Activated CD8-positive, alpha-beta T cell treated with anti-CD3 and anti-CD28 coated beads for 36 hours (primary cell): ENCODE data around the gene KRT5. TPM values are rescaled to one million over a fixed set of nuclear protein-coding genes. Genes with fewer than 3 reads are reported as not detected.

ENCODE experiments used
- ATAC-seq: fragments of 200-7000 bp; cut with Tn5 transposase; one replicate; pipeline ENCODE4 v1.10.0; 2021; ENCODE audit warnings: mild to moderate bottlenecking, moderate library complexity
- CTCF ChIA-PET: fragments of 350-600 bp; sonication (Branson Sonifier 250); formaldehyde crosslinking; loops from one replicate; lab custom pipeline; 2021; ENCODE audit warnings: antibody characterized with exemption; lab: Charles Lee
- POLR2A ChIA-PET: fragments of 350-600 bp; sonication (Branson Sonifier 250); formaldehyde crosslinking; loops from one replicate; lab custom pipeline; 2021; ENCODE audit warnings: antibody characterized with exemption; lab: Charles Lee
- DNase-seq: peaks from one replicate; pipeline ENCODE4 v3.0.0-alpha.2; 2020
- H3K27ac Mint-ChIP-seq: one replicate; pipeline ENCODE4 v1.8.0; 2021; ENCODE audit warnings: mild to moderate bottlenecking, mixed read lengths
- H3K27me3 Mint-ChIP-seq: one replicate; pipeline ENCODE4 v1.8.0; 2021; ENCODE audit warnings: mixed read lengths
- H3K36me3 Mint-ChIP-seq: one replicate; pipeline ENCODE4 v1.8.0; 2021; ENCODE audit warnings: low read depth, mixed read lengths
- H3K4me1 Mint-ChIP-seq: one replicate; pipeline ENCODE4 v1.8.0; 2021; ENCODE audit warnings: low read depth, mixed read lengths
- H3K4me3 Mint-ChIP-seq: one replicate; pipeline ENCODE4 v1.8.0; 2021; ENCODE audit warnings: mild to moderate bottlenecking, moderate library complexity, mixed read lengths
- H3K9me3 Mint-ChIP-seq: one replicate; pipeline ENCODE4 v1.8.0; 2021; ENCODE audit warnings: mixed read lengths
- CTCF ChIP-seq: fragments of 200-600 bp; IDR thresholded peaks from one replicate; pipeline ENCODE4 v1.8.0; 2022; ENCODE audit warnings: antibody characterized with exemption, mild to moderate bottlenecking
- intact Hi-C: fragments of 100-400 bp; cut with micrococcal nuclease; formaldehyde crosslinking; loops from one replicate; pipeline ENCODE4 v1.10.0; 2022
- total RNA-seq, 2 experiments: library from RNA; stranded (reverse); gene quantifications; one replicate each; pipeline ENCODE4 v1.2.3, GENCODE V29; 2021

KRT5 gene
- total RNA-seq, 2 experiments from 2014 or later, result not detected

DNA sequence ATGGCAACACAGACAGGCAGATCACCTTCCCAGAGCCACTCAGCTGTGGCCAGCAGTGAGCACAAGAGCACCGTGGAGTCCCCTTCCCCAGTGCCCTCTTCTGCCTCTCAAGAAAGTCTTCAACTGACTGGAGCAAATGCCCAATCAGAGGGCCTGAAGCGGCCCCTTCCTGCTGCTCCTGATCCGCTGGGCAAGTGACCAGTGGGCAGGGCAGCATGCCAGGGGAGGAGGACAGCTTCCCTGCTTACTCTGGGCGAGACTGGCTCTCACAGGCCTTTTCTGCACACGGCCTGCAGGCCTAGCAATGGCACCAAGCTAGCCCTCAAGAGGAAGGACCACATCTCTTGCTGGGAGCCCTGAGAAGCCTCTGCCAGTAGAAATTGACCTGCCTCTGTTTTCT, 31.9 kb upstream of the KRT5 start:
- H3K9me3 Mint-ChIP-seq, result no peaks in the 10 kb centered on the region
- peaks cover 2% of the 10 kb centered on the region for H3K4me1 Mint-ChIP-seq
- intact Hi-C loops, result no loop called here
- TF ChIP-seq CTCF, result no peak
- ChIA-PET POLR2A (no interaction called here), CTCF (no interaction called here)
- H3K36me3 Mint-ChIP-seq, result no peaks in the 10 kb centered on the region
- ATAC-seq (no peak), DNase-seq (no peak)
- no peak overlapping the region for H3K27ac Mint-ChIP-seq
- no peak overlapping the region for H3K4me3 Mint-ChIP-seq
- H3K27me3 Mint-ChIP-seq, result peaks cover 3% of the 10 kb centered on the region

DNA sequence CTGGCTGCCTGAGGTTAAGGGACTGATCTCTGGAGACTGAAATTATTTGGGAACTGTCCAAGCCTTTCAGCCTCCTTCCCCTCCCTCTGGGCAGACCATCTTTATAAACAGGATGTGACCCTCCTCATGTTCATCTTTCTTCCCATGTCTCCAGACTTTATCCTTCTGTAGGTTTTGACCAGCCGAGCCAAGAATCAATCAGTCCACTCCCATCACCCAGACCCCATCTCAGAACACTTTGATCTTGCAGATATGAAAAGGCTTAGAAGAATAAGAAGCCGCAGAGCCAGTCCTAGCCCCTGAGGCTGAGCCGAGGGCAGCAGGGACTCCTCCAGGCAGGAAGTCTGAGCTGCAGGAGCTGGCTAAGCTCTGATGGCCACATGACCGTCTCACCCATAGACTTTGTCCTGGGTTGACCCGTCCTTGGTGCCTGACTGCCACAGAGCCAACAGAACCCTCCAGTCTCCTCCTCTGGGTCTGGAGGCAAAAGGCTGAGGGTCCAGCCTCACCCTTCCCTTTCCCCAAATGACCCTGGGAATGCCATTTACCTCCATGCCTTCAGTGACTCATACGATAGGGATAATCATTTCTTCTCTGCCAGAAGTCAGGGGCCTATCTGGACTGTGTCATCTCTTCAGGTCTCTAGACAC, 31.1 kb upstream of the KRT5 start:
- no peaks in the 10 kb centered on the region for H3K36me3 Mint-ChIP-seq
- no peak overlapping the region for H3K4me3 Mint-ChIP-seq
- TF ChIP-seq CTCF, result no peak
- DNase-seq (no peak), ATAC-seq (no peak)
- no peak overlapping the region for H3K27ac Mint-ChIP-seq
- POLR2A ChIA-PET, result no interaction called here
- CTCF ChIA-PET, result no interaction called here
- peaks cover 3% of the 10 kb centered on the region for H3K27me3 Mint-ChIP-seq
- H3K9me3 Mint-ChIP-seq, result no peaks in the 10 kb centered on the region
- H3K4me1 Mint-ChIP-seq, result peaks cover 2% of the 10 kb centered on the region
- intact Hi-C loops, result no loop called here

DNA sequence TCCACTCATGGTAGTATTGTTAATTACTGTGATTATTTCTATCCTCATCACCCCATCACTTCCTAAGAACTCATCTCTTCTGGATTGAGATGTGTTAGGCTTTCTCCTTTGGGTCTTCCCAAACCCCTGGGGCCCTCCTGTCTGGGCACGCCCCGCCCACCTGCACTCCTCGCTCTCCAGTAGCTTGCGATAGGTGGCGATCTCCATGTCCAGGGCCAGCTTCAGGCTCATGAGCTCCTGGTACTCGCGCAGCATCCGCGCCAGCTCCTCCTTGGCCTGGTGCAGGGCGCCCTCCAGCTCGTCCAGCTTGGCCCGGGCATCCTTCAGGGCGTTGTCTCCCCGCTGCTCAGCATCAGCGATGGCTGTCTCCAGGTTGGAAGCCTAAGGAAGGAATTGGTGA, 25.9 kb upstream of the KRT5 start:
- Mint-ChIP-seq H3K4me1 (peaks cover 4% of the 10 kb centered on the region), H3K27me3 (peaks cover under 1% of the 10 kb centered on the region), H3K4me3 (no peak overlapping the region), H3K9me3 (no peaks in the 10 kb centered on the region), H3K36me3 (no peaks in the 10 kb centered on the region), H3K27ac (no peak overlapping the region)
- ChIA-PET POLR2A (interaction anchor here (1.2 kb wide), 1 partner anchor 14 kb away, joined by 3 read pairs; no protein-coding TSS in a partner anchor), CTCF (no interaction called here)
- DNase-seq, result no peak
- no peak for ATAC-seq
- TF ChIP-seq CTCF, result no peak
- intact Hi-C loops, result no loop called here

GRCh38 chr12:52543985-52544883, 24.0 kb upstream of the KRT5 start:
- H3K27ac Mint-ChIP-seq, result no peak overlapping the region
- no peak overlapping the region for H3K4me3 Mint-ChIP-seq
- no peak for DNase-seq
- H3K27me3 Mint-ChIP-seq, result no peaks in the 10 kb centered on the region
- H3K9me3 Mint-ChIP-seq, result no peaks in the 10 kb centered on the region
- ATAC-seq, result no peak
- no peaks in the 10 kb centered on the region for H3K36me3 Mint-ChIP-seq
- peaks cover 4% of the 10 kb centered on the region for H3K4me1 Mint-ChIP-seq
- intact Hi-C loops, result no loop called here
- TF ChIP-seq CTCF, result no peak
- ChIA-PET CTCF (interaction anchor here (0.9 to 1.4 kb wide), 3 partner anchors 184 to 336 kb away, joined by 3 to 4 read pairs (median 3); no protein-coding TSS in a partner anchor), POLR2A (interaction anchor here (0.6 kb wide), 1 partner anchor 39 kb away, joined by 3 read pairs; no protein-coding TSS in a partner anchor)

DNA sequence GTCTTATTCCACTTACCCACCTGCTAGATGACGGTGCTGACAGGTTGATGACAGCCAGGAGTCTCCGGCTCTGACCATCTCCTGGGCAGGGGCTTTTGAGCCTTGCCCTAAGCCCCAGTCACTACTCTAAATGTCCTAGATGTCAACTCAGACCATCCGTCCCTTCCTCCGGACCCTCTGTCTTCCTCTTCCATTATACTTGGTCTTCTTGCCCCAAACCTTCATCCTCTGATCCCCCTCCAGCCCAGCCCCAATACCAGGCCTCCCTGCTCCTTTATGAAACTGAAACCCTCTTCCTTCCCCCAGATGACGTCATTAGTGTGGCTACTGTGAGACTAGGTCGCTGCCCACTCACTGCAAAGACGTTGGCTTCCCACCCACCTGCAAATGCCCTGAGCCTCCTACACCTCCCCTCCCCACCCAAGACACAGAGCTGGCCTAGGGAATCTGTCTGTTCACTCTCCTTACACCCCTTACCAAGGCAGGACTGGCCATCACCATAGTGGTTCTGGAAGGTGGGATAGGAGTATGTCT, 22.7 kb upstream of the KRT5 start:
- no peaks in the 10 kb centered on the region for H3K9me3 Mint-ChIP-seq
- no peak overlapping the region for H3K27ac Mint-ChIP-seq
- no peak for TF ChIP-seq CTCF
- H3K4me3 Mint-ChIP-seq, result no peak overlapping the region
- no peaks in the 10 kb centered on the region for H3K27me3 Mint-ChIP-seq
- ATAC-seq, result no peak
- intact Hi-C loops, result no loop called here
- ChIA-PET POLR2A (no interaction called here), CTCF (no interaction called here)
- H3K4me1 Mint-ChIP-seq, result peaks cover 4% of the 10 kb centered on the region
- no peaks in the 10 kb centered on the region for H3K36me3 Mint-ChIP-seq
- no peak for DNase-seq
